Fibroblast of lung (primary cell): Measurements from ENCODE around the gene PPP1R7.

Experiments used
- EZH2 ChIP-seq: IDR thresholded peaks from 2 replicates; pipeline ENCODE4 v1.5.1; 2012; ENCODE audit warnings: low read length, control low read depth, mild to moderate bottlenecking; ENCODE audit errors: missing control alignments
- TF ChIP-seq, protein P1 (sequence below), 2 donors: IDR thresholded peaks in 1 of 2; conservative IDR thresholded peaks in 1 of 2; 1 replicate in 1 of 2; 2 replicates in 1 of 2; pipeline ENCODE4 v1.5.1; 2011 to 2012; ENCODE audit warnings: low read length in 2 of 2, control low read depth in 1 of 2, inconsistent platforms in 1 of 2, low read depth in 1 of 2, mild to moderate bottlenecking in 1 of 2

DNA sequence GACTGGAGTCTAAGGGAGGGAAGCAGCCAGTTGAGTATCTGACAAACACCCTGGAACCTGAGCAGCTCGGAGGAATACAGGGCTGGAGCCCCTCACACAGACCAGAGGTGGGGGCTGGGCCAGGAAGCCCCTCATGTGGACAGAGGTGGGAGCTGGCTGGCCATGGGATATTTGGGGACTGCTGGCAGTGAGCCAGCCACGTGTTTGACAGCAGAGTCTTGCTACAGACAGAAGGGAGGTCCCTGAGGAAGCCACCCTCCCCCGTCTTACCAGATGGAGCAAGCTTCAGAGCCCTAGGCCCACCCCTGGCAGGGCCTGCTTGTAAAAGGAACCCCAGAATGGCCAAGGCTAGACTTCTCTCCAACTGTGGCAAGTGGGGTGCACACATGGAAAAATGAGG, 44.6 kb upstream of the PPP1R7 start:
- TF ChIP-seq, protein P1, sequence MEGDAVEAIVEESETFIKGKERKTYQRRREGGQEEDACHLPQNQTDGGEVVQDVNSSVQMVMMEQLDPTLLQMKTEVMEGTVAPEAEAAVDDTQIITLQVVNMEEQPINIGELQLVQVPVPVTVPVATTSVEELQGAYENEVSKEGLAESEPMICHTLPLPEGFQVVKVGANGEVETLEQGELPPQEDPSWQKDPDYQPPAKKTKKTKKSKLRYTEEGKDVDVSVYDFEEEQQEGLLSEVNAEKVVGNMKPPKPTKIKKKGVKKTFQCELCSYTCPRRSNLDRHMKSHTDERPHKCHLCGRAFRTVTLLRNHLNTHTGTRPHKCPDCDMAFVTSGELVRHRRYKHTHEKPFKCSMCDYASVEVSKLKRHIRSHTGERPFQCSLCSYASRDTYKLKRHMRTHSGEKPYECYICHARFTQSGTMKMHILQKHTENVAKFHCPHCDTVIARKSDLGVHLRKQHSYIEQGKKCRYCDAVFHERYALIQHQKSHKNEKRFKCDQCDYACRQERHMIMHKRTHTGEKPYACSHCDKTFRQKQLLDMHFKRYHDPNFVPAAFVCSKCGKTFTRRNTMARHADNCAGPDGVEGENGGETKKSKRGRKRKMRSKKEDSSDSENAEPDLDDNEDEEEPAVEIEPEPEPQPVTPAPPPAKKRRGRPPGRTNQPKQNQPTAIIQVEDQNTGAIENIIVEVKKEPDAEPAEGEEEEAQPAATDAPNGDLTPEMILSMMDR (conservative IDR thresholded peaks at IDR 0.05 in 1 of 2, IDR thresholded peaks at IDR 0.05 in 1 of 2; ENCODE audit: low read depth in 1 of 2, low read length in 2 of 2) = no peak
- no peak for TF ChIP-seq EZH2
